A673 (cell line): ENCODE results near the gene DOCK1.

Source experiments
- CTCF ChIP-seq: fragments of 300-800, 200-600 bp; sonication (generic); conservative IDR thresholded peaks from 2 replicates; pipeline ENCODE4 v1.5.1; 2017; ENCODE audit warnings: low read depth, mild to moderate bottlenecking, antibody characterized with exemption, low read length, moderate library complexity, mixed read lengths
- EZH2 ChIP-seq: fragments of 200-600 bp; sonication (generic); IDR thresholded peaks from 2 replicates; pipeline ENCODE4 v1.6.1; 2017; ENCODE audit warnings: borderline replicate concordance, low read depth, mild to moderate bottlenecking, mixed read lengths, antibody characterized with exemption, low read length; ENCODE audit not compliant: poor library complexity, severe bottlenecking

- TF ChIP-seq EZH2 (no peak), CTCF (no peak)
Observed at GRCh38 chr10:127418536-127419168, 513.4 kb downstream of the DOCK1 start.
